H1 (cell line): ENCODE data around the gene PSME1. TPM values are rescaled to one million over a fixed set of nuclear protein-coding genes. Genes with fewer than 3 reads are reported as not detected.
A peak's percentile ranks its signal among the peaks of the same experiment; 100 is the strongest.

ENCODE experiments used
- CTCF ChIA-PET: fragments of 300-600 bp; sonication (Branson Sonifier 250); formaldehyde crosslinking; loops from one replicate; lab custom pipeline; 2021; ENCODE audit not compliant: partially characterized antibody; lab: Charles Lee
- POLR2A ChIA-PET: fragments of 300-600 bp; sonication (Branson Sonifier 250); formaldehyde crosslinking; loops from one replicate; lab custom pipeline; 2021; ENCODE audit warnings: inconsistent platforms; ENCODE audit not compliant: partially characterized antibody; lab: Charles Lee
- DNase-seq, 2 experiments: peaks; one replicate each; pipeline versions ENCODE4 v3.0.0 to v3.0.0-alpha.2; 2010 to 2022; ENCODE audit warnings: low spot score in 2 of 2, low read depth in 1 of 2, mixed read lengths in 1 of 2
- FAIRE-seq: peaks from 2 replicates; lab custom pipeline; 2011; peaks lifted over from hg19 to GRCh38; lab: Jason Lieb, UNC
- H2AFZ ChIP-seq: 2 replicates; pipeline ENCODE4 v1.8.1; 2012; ENCODE audit warnings: low read length, inconsistent platforms
- H2AK5ac ChIP-seq: 2 replicates; pipeline ENCODE4 v1.6.1; 2013; ENCODE audit warnings: low read depth, low read length
- H2BK120ac ChIP-seq: replicated peaks from 2 replicates; pipeline ENCODE3; 2013; ENCODE audit warnings: low read depth, low read length, inconsistent platforms
- H2BK12ac ChIP-seq: 2 replicates; pipeline ENCODE4 v1.6.1; 2013; ENCODE audit warnings: low read depth, low read length
- H2BK15ac ChIP-seq: 2 replicates; pipeline ENCODE4 v1.6.1; 2013; ENCODE audit warnings: low read length
- H2BK20ac ChIP-seq: 2 replicates; pipeline ENCODE4 v1.6.1; 2013; ENCODE audit warnings: low read length
- H2BK5ac ChIP-seq: 2 replicates; pipeline ENCODE4 v1.6.1; 2013; ENCODE audit warnings: low read depth, low read length
- H3K14ac ChIP-seq: 2 replicates; pipeline ENCODE4 v1.6.1; 2013; ENCODE audit warnings: inconsistent platforms; ENCODE audit not compliant: insufficient read length
- H3K18ac ChIP-seq: 2 replicates; pipeline ENCODE4 v1.6.1; 2013; ENCODE audit warnings: low read length; ENCODE audit errors: extremely low read depth
- H3K23ac ChIP-seq: 2 replicates; pipeline ENCODE4 v1.6.1; 2013; ENCODE audit warnings: inconsistent platforms; ENCODE audit not compliant: insufficient read length
- H3K23me2 ChIP-seq: 2 replicates; pipeline ENCODE4 v1.6.1; 2013; ENCODE audit warnings: low read depth, low read length
- H3K27ac ChIP-seq: 2 replicates; pipeline ENCODE4 v1.6.1; 2011; ENCODE audit warnings: low read depth, low read length, inconsistent platforms
- H3K27me3 ChIP-seq, 4 experiments: replicated peaks in 1 of 4; 1 replicate in 1 of 4; 2 replicates in 3 of 4; pipeline versions ENCODE4 v1.6.1 to v1.8.1; 2011 to 2013; ENCODE audit warnings: low read length in 3 of 4, mild to moderate bottlenecking in 3 of 4, inconsistent platforms in 2 of 4, mixed read lengths in 2 of 4, moderate library complexity in 1 of 4; ENCODE audit not compliant: control insufficient read depth in 3 of 4, insufficient read depth in 3 of 4; ENCODE audit errors: extremely low read depth in 1 of 4
- H3K36me3 ChIP-seq, 4 experiments: 2 replicates each; pipeline versions ENCODE4 v1.6.1 to v1.8.1; 2011 to 2013; ENCODE audit warnings: mild to moderate bottlenecking in 4 of 4, low read length in 3 of 4, moderate library complexity in 2 of 4, control low read depth in 1 of 4, inconsistent platforms in 1 of 4; ENCODE audit not compliant: insufficient read depth in 4 of 4, control insufficient read depth in 2 of 4
- H3K4ac ChIP-seq: replicated peaks from 2 replicates; pipeline ENCODE3; 2013; ENCODE audit warnings: low read length, low read depth, mixed read lengths, inconsistent platforms; ENCODE audit not compliant: insufficient read length
- H3K4me1 ChIP-seq, 4 experiments: replicated peaks in 1 of 4; 1 replicate in 1 of 4; 2 replicates in 3 of 4; pipeline versions ENCODE4 v1.6.1 to v1.8.1; 2011 to 2013; ENCODE audit warnings: low read length in 3 of 4, inconsistent platforms in 2 of 4, mixed read lengths in 1 of 4; ENCODE audit not compliant: insufficient read depth in 4 of 4, control insufficient read depth in 3 of 4
- H3K4me2 ChIP-seq, 2 experiments: 2 replicates each; pipeline versions ENCODE4 v1.6.1 to v1.8.1; 2011 to 2013; ENCODE audit warnings: low read depth in 2 of 2, low read length in 2 of 2, control low read depth in 1 of 2, inconsistent platforms in 1 of 2, mild to moderate bottlenecking in 1 of 2; ENCODE audit not compliant: insufficient read depth in 1 of 2
- H3K4me3 ChIP-seq, 4 experiments: fragments of 200-600, 300-600 bp in 1 of 4; sonication (generic), shearing (Covaris generic), sonication (Bioruptor Twin) in 1 of 4; 2 replicates each; pipeline versions ENCODE4 v1.5.1 to v1.8.1; 2011 to 2016; ENCODE audit warnings: low read length in 4 of 4, low read depth in 3 of 4, control low read depth in 2 of 4, inconsistent platforms in 2 of 4, mild to moderate bottlenecking in 2 of 4, mixed read lengths in 1 of 4, moderate library complexity in 1 of 4; ENCODE audit not compliant: insufficient read depth in 2 of 4; ENCODE audit errors: extremely low read depth in 1 of 4
- H3K56ac ChIP-seq: replicated peaks from 2 replicates; pipeline ENCODE3; 2013; ENCODE audit warnings: low read depth, mild to moderate bottlenecking, mixed read lengths, low read length, inconsistent platforms; ENCODE audit not compliant: insufficient read length
- H3K79me1 ChIP-seq: 2 replicates; pipeline ENCODE4 v1.6.1; 2013; ENCODE audit warnings: low read depth, low read length, control low read depth
- H3K79me2 ChIP-seq, 2 experiments: 2 replicates each; pipeline versions ENCODE4 v1.6.1 to v1.8.1; 2012 to 2013; ENCODE audit warnings: low read length in 2 of 2, mild to moderate bottlenecking in 2 of 2, inconsistent platforms in 1 of 2; ENCODE audit not compliant: insufficient read depth in 2 of 2, control insufficient read depth in 1 of 2
- H3K9ac ChIP-seq, 4 experiments: replicated peaks in 1 of 4; 1 replicate in 1 of 4; 2 replicates in 3 of 4; pipeline versions ENCODE4 v1.6.1 to v1.8.1; 2011 to 2013; ENCODE audit warnings: low read depth in 3 of 4, low read length in 3 of 4, control low read depth in 2 of 4, mild to moderate bottlenecking in 2 of 4, moderate library complexity in 2 of 4, inconsistent platforms in 1 of 4; ENCODE audit errors: extremely low read depth in 1 of 4
- H3K9me3 ChIP-seq, 2 experiments: 2 replicates each; pipeline versions ENCODE4 v1.6.1 to v1.8.1; 2012 to 2013; ENCODE audit warnings: mild to moderate bottlenecking in 2 of 2, moderate library complexity in 2 of 2, control low read depth in 1 of 2, inconsistent platforms in 1 of 2, low read depth in 1 of 2, low read length in 1 of 2, mixed read lengths in 1 of 2; ENCODE audit not compliant: insufficient read depth in 2 of 2
- H4K20me1 ChIP-seq, 2 experiments: replicated peaks in 1 of 2; 2 replicates each; pipeline versions ENCODE3 to v1.8.1; 2011 to 2013; ENCODE audit warnings: inconsistent platforms in 2 of 2, low read length in 2 of 2, mild to moderate bottlenecking in 1 of 2; ENCODE audit not compliant: insufficient read depth in 2 of 2, control insufficient read depth in 1 of 2
- H4K5ac ChIP-seq: 2 replicates; pipeline ENCODE4 v1.6.1; 2013; ENCODE audit warnings: low read length, low read depth, mixed read lengths, inconsistent platforms; ENCODE audit not compliant: insufficient read length
- H4K8ac ChIP-seq: 2 replicates; pipeline ENCODE4 v1.8.0; 2013; ENCODE audit warnings: mild to moderate bottlenecking, moderate library complexity, low read length, inconsistent platforms; ENCODE audit not compliant: insufficient read depth; ENCODE audit errors: extremely low read depth
- H4K91ac ChIP-seq: replicated peaks from 2 replicates; pipeline ENCODE3; 2013; ENCODE audit warnings: low read length, mixed read lengths, inconsistent platforms; ENCODE audit not compliant: insufficient read length
- BCL11A ChIP-seq, 2 experiments: IDR thresholded peaks; one replicate each; pipeline ENCODE4 v1.6.1; 2011; ENCODE audit warnings: low read depth in 2 of 2, low read length in 2 of 2, mild to moderate bottlenecking in 2 of 2
- FOSL1 ChIP-seq: IDR thresholded peaks from 2 replicates; pipeline ENCODE4 v1.6.1; 2011; ENCODE audit warnings: mild to moderate bottlenecking, low read depth, low read length, moderate library complexity; ENCODE audit not compliant: insufficient read depth
- GTF2F1 ChIP-seq: IDR thresholded peaks from 2 replicates; pipeline ENCODE4 v1.6.1; 2012; ENCODE audit warnings: low read depth, low read length, improper control_type of control experiment, borderline replicate concordance
- NRF1 ChIP-seq: IDR thresholded peaks from 2 replicates; pipeline ENCODE4 v1.6.1; 2011; ENCODE audit warnings: mild to moderate bottlenecking, low read depth, low read length, improper control_type of control experiment
- PHF8 ChIP-seq: fragments of 200-600 bp; sonication (generic); conservative IDR thresholded peaks from 2 replicates; pipeline ENCODE4 v1.7.1; 2012; ENCODE audit warnings: low read depth, mild to moderate bottlenecking, inconsistent platforms, low read length, moderate library complexity
- SAP30 ChIP-seq: fragments of 300-600 bp; sonication (generic); IDR thresholded peaks from 2 replicates; pipeline ENCODE4 v1.7.1; 2012; ENCODE audit warnings: low read length, moderate library complexity, mild to moderate bottlenecking, inconsistent platforms; ENCODE audit not compliant: insufficient read depth, insufficient replicate concordance
- WGBS, 2 experiments: shearing (Covaris generic) in 1 of 2; methylation state at CpG; one replicate each; pipeline versions ENCODE4 v1.1.6 to v1.1.7; 2013 to 2015; ENCODE audit warnings: low lambda C conversion rate in 2 of 2, mixed read lengths in 2 of 2, inconsistent platforms in 1 of 2, low coverage in 1 of 2, missing lambda C conversion rate in 1 of 2; ENCODE audit not compliant: insufficient replicate concordance in 2 of 2, insufficient coverage in 1 of 2, insufficient read length in 1 of 2; ENCODE audit errors: extremely low coverage in 1 of 2, missing lambda C conversion rate in 1 of 2; 5-methylcytosine and 5-hydroxymethylcytosine counted together
- polyA plus RNA-seq, 7 experiments: library from polyadenylated mRNA; depleted of rRNA in 3 of 7; stranded (reverse) in 5 of 7; unstranded in 2 of 7; fragments of >200 nt in 5 of 7; fragments of 200-250 nt in 2 of 7; gene quantifications; 1 replicate in 5 of 7; 2 replicates in 1 of 7; 4 replicates in 1 of 7; pipeline versions ENCODE4 v1.2.1 to v1.2.3, GENCODE V29; 2011 to 2013; ENCODE audit warnings: missing spikeins in 2 of 7, mixed read lengths in 2 of 7
- total RNA-seq: library from RNA; stranded (reverse); fragmentation: NEBNext Ultra II Directional; extraction: Animal tissue kit (Norgen Biotek cat#: 25700); gene quantifications from 2 replicates; pipeline ENCODE4 v1.2.1, GENCODE V29; 2021

PSME1 gene
- total and polyA plus RNA-seq, 2 of the 8 experiments (the other 6 are each of a cell fraction or from before 2014, with no cell fraction given) = 74.9 to 85.9 TPM

DNA sequence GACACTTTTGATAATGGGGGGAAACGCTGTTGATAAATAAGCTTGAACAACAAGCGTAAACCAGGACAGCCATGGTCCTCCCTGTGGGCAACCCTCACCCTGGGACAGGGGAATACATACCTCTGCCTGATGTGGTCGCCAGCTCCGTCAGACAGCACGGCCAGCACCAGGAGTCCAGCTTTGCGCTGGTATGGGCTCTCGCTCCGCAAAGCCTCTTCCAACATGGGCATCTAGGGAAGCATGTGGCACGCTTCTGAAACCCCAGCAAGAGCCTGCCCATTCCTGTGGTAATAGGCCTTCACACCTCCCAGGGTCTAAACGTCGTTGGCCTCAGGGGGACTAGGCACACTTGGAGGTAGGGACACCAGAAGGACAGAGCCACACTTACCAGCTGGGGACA lies 49.7 kb downstream of the PSME1 start:
- FAIRE-seq = no peak
- Histone ChIP-seq H4K5ac (no peak overlapping the region), H2BK12ac (0 out of 2 replicates have a peak overlapping the region, but pooled peaks have one; percentile 9), H2BK120ac (no peak overlapping the region), H3K9ac (no peak overlapping the region), H3K79me2 (peaks cover 0 to 13% of the 10 kb centered on the region in 2 experiments; a peak in 2 of 4 replicates), H3K18ac (no peak overlapping the region), H3K4me3 (no peak overlapping the region), H3K79me1 (peaks cover 14% of the 10 kb centered on the region), H3K27ac (no peak overlapping the region), H4K91ac (no peak overlapping the region), H3K36me3 (peaks cover 17 to 61% (median 49%) of the 10 kb centered on the region in 4 experiments; a peak in 7 of 8 replicates), H3K23me2 (peaks cover 5% of the 10 kb centered on the region), H3K27me3 (no peaks in the 10 kb centered on the region), H4K8ac (no peak overlapping the region), H3K56ac (no peak overlapping the region), H3K4me1 (peaks cover 0 to 7% (median 4%) of the 10 kb centered on the region in 4 experiments; a peak in 6 of 7 replicates), H4K20me1 (peaks cover 0 to 20% of the 10 kb centered on the region in 2 experiments), H3K14ac (no peak overlapping the region), H3K23ac (no peak overlapping the region), H2BK15ac (no peak overlapping the region), H2AFZ (no peak overlapping the region), H2BK20ac (no peak overlapping the region), H2AK5ac (no peak overlapping the region), H3K4ac (no peak overlapping the region), H2BK5ac (no peak overlapping the region), H3K9me3 (no peaks in the 10 kb centered on the region), H3K4me2 (no peak overlapping the region)
- POLR2A ChIA-PET = interaction anchor here (0.8 to 9.3 kb wide), 10 partner anchors 9 to 86 kb away, joined by 3 to 158 read pairs (median 4); partner anchors contain the start of genes CHMP4A, PSME2, REC8 and RNF31
- no peak for DNase-seq
- TF ChIP-seq FOSL1 (no peak), SAP30 (no peak), BCL11A (IDR thresholded peaks at IDR 0.05; ENCODE audit: low read depth in 2 of 2, low read length in 2 of 2) (no peak), PHF8 (no peak), GTF2F1 (no peak), NRF1 (no peak)
- CTCF ChIA-PET = interaction anchor here (1.1 to 4.1 kb wide), 3 partner anchors 12 to 38 kb away, joined by 3 to 16 read pairs (median 5); partner anchors contain the start of genes IRF9 and RNF31
- 95% methylated on average over 11 of the region's 11 CpGs; no CpG with 5 or more reads in 1 of the 2 experiments for WGBS, 2 experiments
